ENCODE data around the gene FAM20C.

The FAM20C gene

GRCh38 chr7:273327-273726 is 81.0 kb downstream of the FAM20C start:
- H3K27me3 ChIP-seq: no peaks in the 10 kb centered on the region
- no peaks in the 10 kb centered on the region for H3K36me3 ChIP-seq
- no peak overlapping the region for H3K4me3 ChIP-seq (ENCODE audit: low read depth, low read length)
- DNase-seq: no peak
- TF ChIP-seq CTCF (IDR thresholded peaks at IDR 0.05; ENCODE audit: low read depth, low read length): no peak
- H3K9me3 ChIP-seq: no peaks in the 10 kb centered on the region; the same call in 1 of the 2 replicates
- H3K4me1 ChIP-seq: no peaks in the 10 kb centered on the region

DNA sequence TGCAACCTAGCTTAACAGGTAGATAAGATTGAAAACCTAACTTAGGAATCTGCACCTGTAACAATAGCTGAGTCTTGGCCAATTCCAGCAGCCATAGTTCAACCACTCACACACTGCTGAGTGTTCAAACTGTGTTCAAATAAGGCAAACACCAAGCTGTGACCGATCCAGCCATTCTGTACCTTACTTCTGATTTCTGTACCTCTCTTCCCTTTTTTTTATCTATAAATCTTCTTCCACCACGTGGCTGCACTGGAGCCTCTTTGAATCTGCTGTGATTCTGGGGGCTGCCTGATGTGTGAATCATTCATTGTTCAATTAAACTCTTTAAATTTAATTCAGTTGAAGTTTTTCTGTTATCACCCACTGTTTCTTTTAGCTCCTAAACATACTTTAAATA is 81.9 kb downstream of the FAM20C start:
- Histone ChIP-seq H3K27me3 (no peaks in the 10 kb centered on the region), H3K9me3 (no peaks in the 10 kb centered on the region; the same call in 1 of the 2 replicates), H3K36me3 (no peaks in the 10 kb centered on the region), H3K4me3 (ENCODE audit: low read depth, low read length) (no peak overlapping the region), H3K4me1 (no peaks in the 10 kb centered on the region)
- DNase-seq: no peak
- TF ChIP-seq CTCF (IDR thresholded peaks at IDR 0.05; ENCODE audit: low read depth, low read length): no peak

DNA sequence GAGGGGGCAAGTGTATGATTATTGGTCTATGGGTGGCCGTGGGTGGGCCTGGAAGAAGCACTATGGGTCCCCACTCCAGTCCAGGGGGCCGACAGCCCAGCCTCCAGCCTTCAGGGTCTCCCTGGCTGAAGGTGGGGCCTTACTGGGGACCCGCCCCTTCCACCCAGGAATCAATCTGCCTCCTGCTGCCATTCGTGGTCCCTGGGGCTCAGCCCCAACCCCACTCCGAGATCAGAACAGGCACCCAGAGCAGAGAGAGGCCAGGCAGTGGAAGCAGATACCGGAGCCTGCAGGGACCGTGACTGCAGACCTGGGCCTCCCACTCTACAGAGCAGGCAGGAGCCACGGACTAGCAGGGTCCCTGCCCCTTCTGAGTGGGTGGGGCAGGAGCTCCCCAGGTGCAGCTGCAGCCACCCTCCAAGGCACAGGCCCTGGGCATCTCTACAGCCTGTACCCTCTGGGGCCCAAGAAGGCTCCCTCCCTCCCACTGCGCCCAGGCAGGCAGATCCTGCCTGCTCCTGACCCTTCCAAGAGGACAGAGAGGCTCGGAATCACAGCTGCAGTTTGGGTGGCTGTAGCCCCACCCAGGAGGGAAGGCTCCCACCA is 84.0 kb downstream of the FAM20C start:
- H3K4me3 ChIP-seq (ENCODE audit: low read depth, low read length): no peak overlapping the region
- no peak for DNase-seq
- TF ChIP-seq CTCF (IDR thresholded peaks at IDR 0.05; ENCODE audit: low read depth, low read length): no peak
- H3K36me3 ChIP-seq: no peaks in the 10 kb centered on the region
- no peaks in the 10 kb centered on the region; the same call in 1 of the 2 replicates for H3K9me3 ChIP-seq
- no peaks in the 10 kb centered on the region; the same call in 1 of the 2 replicates for H3K27me3 ChIP-seq
- no peaks in the 10 kb centered on the region for H3K4me1 ChIP-seq

DNA sequence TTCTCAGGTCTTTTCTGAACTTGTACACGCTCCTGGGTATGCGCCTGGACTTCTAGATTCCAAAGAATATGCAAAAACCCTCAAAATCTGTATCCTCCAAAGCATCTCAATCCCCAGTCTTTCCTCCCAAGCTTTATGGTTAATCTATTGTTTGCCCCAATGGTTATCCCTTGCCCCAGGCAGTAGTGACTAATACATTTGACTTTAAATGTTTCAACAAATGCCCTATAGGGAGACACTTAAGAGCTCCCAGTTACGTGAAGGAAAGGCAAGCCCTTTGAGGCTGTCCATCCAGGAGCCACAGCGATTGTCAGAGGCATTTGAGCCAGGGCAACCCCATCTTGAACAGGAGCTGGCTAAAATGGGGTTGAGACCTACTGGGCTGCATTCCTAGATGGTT is 84.9 kb downstream of the FAM20C start:
- no peaks in the 10 kb centered on the region for H3K36me3 ChIP-seq
- no peaks in the 10 kb centered on the region; the same call in 1 of the 2 replicates for H3K27me3 ChIP-seq
- H3K4me1 ChIP-seq: no peaks in the 10 kb centered on the region
- H3K4me3 ChIP-seq (ENCODE audit: low read depth, low read length): no peak overlapping the region
- no peak for TF ChIP-seq CTCF (IDR thresholded peaks at IDR 0.05; ENCODE audit: low read depth, low read length)
- no peak for DNase-seq
- no peaks in the 10 kb centered on the region; the same call in 1 of the 2 replicates for H3K9me3 ChIP-seq

- Histone ChIP-seq H3K4me1 (no peaks in the 10 kb centered on the region), H3K9me3 (no peaks in the 10 kb centered on the region; the same call in 1 of the 2 replicates), H3K4me3 (ENCODE audit: low read depth, low read length) (no peak overlapping the region), H3K36me3 (no peaks in the 10 kb centered on the region), H3K27me3 (no peaks in the 10 kb centered on the region; the same call in 1 of the 2 replicates)
- DNase-seq: no peak
- TF ChIP-seq CTCF (IDR thresholded peaks at IDR 0.05; ENCODE audit: low read depth, low read length): no peak
These were observed 85.7 kb downstream of the FAM20C start for GRCh38 chr7:278081-278480.

- no peak overlapping the region for H3K4me3 ChIP-seq (ENCODE audit: low read depth, low read length)
- no peak for DNase-seq
- H3K27me3 ChIP-seq: peaks cover 4% of the 10 kb centered on the region
- H3K4me1 ChIP-seq: no peaks in the 10 kb centered on the region
- H3K9me3 ChIP-seq: no peaks in the 10 kb centered on the region; the same call in 1 of the 2 replicates
- TF ChIP-seq CTCF (IDR thresholded peaks at IDR 0.05; ENCODE audit: low read depth, low read length): no peak
- H3K36me3 ChIP-seq: no peaks in the 10 kb centered on the region
These were observed 87.5 kb downstream of the FAM20C start for GRCh38 chr7:279821-280220.
